Right cardiac atrium (tissue), 5 donors: ENCODE measurements around the gene DDX10. TPM values are rescaled to one million over a fixed set of nuclear protein-coding genes. Genes with fewer than 3 reads are reported as not detected.
A peak's percentile ranks its signal among the peaks of the same experiment; 100 is the strongest.

Experiments used
- ATAC-seq, 2 donors: fragments of 200-7000 bp; cut with Tn5 transposase; one replicate each; pipeline versions ENCODE4 v1.8.0 to v1.9.1; 2020; ENCODE audit warnings: moderate library complexity in 2 of 2, mild to moderate bottlenecking in 1 of 2
- DNase-seq, 3 donors: peaks; one replicate each; pipeline ENCODE4 v3.0.0-alpha.2; 2020
- H3K27ac ChIP-seq: one replicate; pipeline ENCODE4 v1.5.1; 2013; ENCODE audit warnings: mild to moderate bottlenecking, low read length, control low read depth, moderate library complexity
- H3K27me3 ChIP-seq: one replicate; pipeline ENCODE4 v1.6.1; 2013; ENCODE audit not compliant: control insufficient read depth, insufficient read depth
- H3K4me1 ChIP-seq: one replicate; pipeline ENCODE4 v1.6.1; 2013; ENCODE audit warnings: low read length; ENCODE audit not compliant: control insufficient read depth, insufficient read depth
- H3K4me3 ChIP-seq: one replicate; pipeline ENCODE4 v1.5.1; 2013; ENCODE audit warnings: low read length, control low read depth
- H3K9me3 ChIP-seq: one replicate; pipeline ENCODE4 v1.6.1; 2013; ENCODE audit warnings: low read length; ENCODE audit not compliant: control insufficient read depth
- WGBS: extraction: QIAGEN DNeasy Blood & Tissue Kit; methylation state at CpG from one replicate; pipeline ENCODE4 v1.1.7; 2013; 5-methylcytosine and 5-hydroxymethylcytosine counted together
- intact Hi-C, 4 donors: fragments of 100-400 bp; cut with DNase I; formaldehyde crosslinking; loops; one replicate each; pipeline versions ENCODE4 v1.11.0 to v1.14.0; 2022 to 2023
- polyA plus RNA-seq: library from polyadenylated mRNA; stranded (reverse); fragments of 200-250 nt; gene quantifications from one replicate; pipeline ENCODE4 v1.2.3, GENCODE V29; 2013
- total RNA-seq, 4 donors: library from RNA; stranded (reverse); fragmentation: NEBNext Ultra II Directional; extraction: Animal tissue kit (Norgen Biotek cat#: 25700); gene quantifications; one replicate each; pipeline ENCODE4 v1.2.1, GENCODE V29; 2021
- donor health status: healthy with polysubstance abuse.
- donor health status: DM: no; HTN: yes; CAD: no.
- donor health status: DM: no; HTN: no; CAD: no.
- donor health status: DM: no; HTN: yes; CAD: no; lungs with severe emphysema.
- donor health status: DM: yes; HTN: yes; CAD: no.

The DDX10 gene
- total and polyA plus RNA-seq, 5 donors: 13.2 to 20.2 (median 14.9) TPM

DNA sequence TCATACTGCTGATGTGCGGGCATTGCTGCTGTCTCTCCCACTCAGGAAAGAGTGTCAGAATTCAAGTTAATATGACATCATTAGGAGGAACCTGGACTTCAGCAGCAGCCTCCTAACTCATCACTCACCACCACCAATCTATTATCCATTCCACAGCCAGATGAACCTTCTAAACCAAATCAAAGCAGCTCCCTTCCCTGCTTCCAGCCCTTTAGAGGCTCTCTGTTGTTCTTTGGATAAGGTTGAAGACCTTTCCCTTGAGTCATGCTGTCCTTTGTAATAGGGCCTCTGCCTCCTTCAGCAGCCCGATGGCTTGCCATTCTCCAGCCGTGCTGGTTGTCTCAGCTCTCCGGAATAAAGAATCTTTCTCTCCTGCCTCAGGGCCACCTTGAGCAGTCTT, 301.3 kb downstream of the DDX10 start:
- no peaks in the 10 kb centered on the region for H3K27me3 ChIP-seq
- intact Hi-C loops: no loop called here
- ATAC-seq: no peak
- H3K4me1 ChIP-seq: no peaks in the 10 kb centered on the region
- WGBS: 90% methylated on average over 4 of the region's 4 CpGs
- no peak overlapping the region for H3K27ac ChIP-seq
- H3K9me3 ChIP-seq: no peaks in the 10 kb centered on the region
- no peak for DNase-seq
- no peak overlapping the region for H3K4me3 ChIP-seq

DNA sequence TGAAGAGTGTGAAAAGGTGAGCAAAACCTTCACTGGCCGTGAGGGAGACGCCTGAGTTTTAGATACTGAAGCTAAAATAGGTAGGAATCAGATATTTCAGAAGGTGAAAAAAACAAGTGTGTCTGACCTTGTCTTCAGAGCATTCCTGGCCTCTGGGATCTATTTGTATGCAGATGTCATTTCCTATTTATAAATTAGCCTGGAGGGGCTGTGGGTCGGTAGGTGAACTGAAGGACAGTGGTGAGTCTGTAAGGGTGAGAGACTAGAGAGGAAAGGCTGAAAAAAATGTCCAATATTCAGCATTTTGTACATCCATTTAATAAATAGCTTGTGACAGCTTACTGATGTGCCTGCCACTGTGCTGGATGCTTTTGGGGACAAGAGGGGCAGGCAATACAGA, 302.1 kb downstream of the DDX10 start:
- no peaks in the 10 kb centered on the region for H3K27me3 ChIP-seq
- no peak overlapping the region for H3K27ac ChIP-seq
- ATAC-seq (peak in 1 of 2 donors; percentile 53), DNase-seq (no peak)
- no peak overlapping the region for H3K4me3 ChIP-seq
- H3K9me3 ChIP-seq: no peaks in the 10 kb centered on the region
- H3K4me1 ChIP-seq: no peaks in the 10 kb centered on the region
- 31% methylated on average over 3 of the region's 3 CpGs for WGBS
- intact Hi-C loops: no loop called here

DNA sequence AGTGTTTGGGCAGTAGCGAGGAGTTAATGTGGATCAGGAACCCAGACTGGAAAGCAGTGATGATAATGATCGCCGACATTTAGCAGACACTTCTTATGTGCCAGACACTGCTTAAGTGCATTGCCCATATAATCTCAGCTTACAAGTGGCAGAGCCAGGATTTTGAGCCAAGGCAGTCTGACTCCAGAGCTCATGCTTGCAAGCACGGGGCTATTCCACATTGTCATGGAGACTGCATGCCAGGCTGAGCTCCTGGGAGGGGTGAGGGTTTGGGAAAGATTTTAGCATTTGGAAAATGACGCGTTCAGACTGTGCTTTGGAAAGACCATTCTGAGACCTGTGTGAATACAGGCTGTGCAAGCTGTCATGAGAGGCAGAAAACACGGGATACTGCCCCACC, 302.7 kb downstream of the DDX10 start:
- peak in 2 of 3 donors; percentile 24 to 65 for DNase-seq
- Histone ChIP-seq H3K4me1 (no peaks in the 10 kb centered on the region), H3K27ac (no peak overlapping the region), H3K27me3 (no peaks in the 10 kb centered on the region), H3K9me3 (no peaks in the 10 kb centered on the region), H3K4me3 (no peak overlapping the region)
- intact Hi-C loops: no loop called here
- 35% methylated on average over 7 of the region's 7 CpGs for WGBS
- ATAC-seq: peak; percentile 86 to 93

GRCh38 chr11:108970221-108970991, 305.5 kb downstream of the DDX10 start:
- intact Hi-C loops: no loop called here
- 89% methylated on average over 6 of the region's 6 CpGs for WGBS

GRCh38 chr11:108973402-108974162, 308.7 kb downstream of the DDX10 start:
- 74% methylated on average over 12 of the region's 12 CpGs for WGBS
- intact Hi-C loops: no loop called here

More at GRCh38 chr11:108970221-108970991, 305.5 kb downstream of the DDX10 start:
- no peaks in the 10 kb centered on the region for H3K4me1 ChIP-seq
- DNase-seq (no peak), ATAC-seq (no peak)
- H3K4me3 ChIP-seq: no peak overlapping the region
- no peaks in the 10 kb centered on the region for H3K27me3 ChIP-seq
- H3K9me3 ChIP-seq: no peaks in the 10 kb centered on the region
- H3K27ac ChIP-seq: no peak overlapping the region

GRCh38 chr11:108975026-108975425, 310.2 kb downstream of the DDX10 start:
- Histone ChIP-seq H3K4me3 (no peak overlapping the region), H3K27me3 (no peaks in the 10 kb centered on the region), H3K4me1 (no peaks in the 10 kb centered on the region), H3K27ac (no peak overlapping the region), H3K9me3 (no peaks in the 10 kb centered on the region)
- 60% methylated on average over 2 of the region's 2 CpGs for WGBS
- intact Hi-C loops: no loop called here
- DNase-seq: no peak
- no peak for ATAC-seq

More at GRCh38 chr11:108973402-108974162, 308.7 kb downstream of the DDX10 start:
- Histone ChIP-seq H3K27me3 (no peaks in the 10 kb centered on the region), H3K4me3 (no peak overlapping the region), H3K9me3 (no peaks in the 10 kb centered on the region), H3K4me1 (no peaks in the 10 kb centered on the region), H3K27ac (no peak overlapping the region)
- no peak for DNase-seq
- peak; percentile 38 to 66 for ATAC-seq

DNA sequence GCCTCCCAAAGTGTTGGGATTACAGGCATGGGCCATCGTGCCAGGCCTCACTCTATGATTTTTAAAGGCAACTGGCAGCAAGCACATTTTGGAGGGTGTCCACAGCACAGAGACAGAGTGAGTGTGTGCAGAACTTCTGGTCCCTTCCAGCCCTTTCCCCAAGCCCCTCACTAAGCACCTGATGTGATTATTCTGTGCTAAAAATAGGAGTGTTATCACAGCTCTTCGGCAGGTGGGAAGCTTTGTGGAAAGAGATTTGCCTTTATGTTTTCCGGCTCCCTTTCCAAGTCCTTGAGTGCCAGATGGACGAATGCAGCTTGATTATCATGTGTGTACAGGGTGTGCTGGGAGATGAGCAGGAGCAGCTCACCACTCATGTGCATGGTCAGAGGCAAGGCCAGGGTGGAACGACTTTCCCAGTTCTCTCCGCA, 310.8 kb downstream of the DDX10 start:
- no peaks in the 10 kb centered on the region for H3K27me3 ChIP-seq
- WGBS: 40% methylated on average over 6 of the region's 6 CpGs
- no peaks in the 10 kb centered on the region for H3K4me1 ChIP-seq
- intact Hi-C loops: no loop called here
- ATAC-seq (peak; percentile 84 to 93), DNase-seq (peak; percentile 18 to 71 (median 64))
- no peaks in the 10 kb centered on the region for H3K9me3 ChIP-seq
- H3K4me3 ChIP-seq: no peak overlapping the region
- H3K27ac ChIP-seq: peak overlapping the region; percentile 31

GRCh38 chr11:108983636-108984420, 319.0 kb downstream of the DDX10 start:
- intact Hi-C loops: no loop called here
- WGBS: 86% methylated on average over 6 of the region's 6 CpGs

DNA sequence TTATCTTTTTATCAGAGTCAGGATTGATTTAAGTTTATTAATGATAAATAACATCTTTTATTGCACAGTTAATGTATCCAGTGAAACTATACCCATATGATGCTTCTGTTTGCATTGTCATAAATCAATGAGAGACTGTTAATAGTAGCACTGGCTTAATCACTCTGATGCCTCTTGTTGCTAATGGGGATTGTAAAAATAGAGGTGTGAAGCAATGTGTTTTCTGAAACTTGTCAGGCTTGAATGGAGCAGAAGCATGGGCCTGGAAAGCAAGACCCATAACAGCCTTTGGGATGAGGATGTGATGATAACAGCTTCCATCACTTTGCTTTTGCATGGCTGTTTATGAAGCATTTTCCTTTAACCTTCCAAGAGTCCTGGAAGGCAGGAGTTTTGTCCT, 319.7 kb downstream of the DDX10 start:
- Histone ChIP-seq H3K4me1 (no peaks in the 10 kb centered on the region), H3K27me3 (no peaks in the 10 kb centered on the region), H3K27ac (no peak overlapping the region), H3K9me3 (no peaks in the 10 kb centered on the region), H3K4me3 (no peak overlapping the region)
- intact Hi-C loops: no loop called here
- DNase-seq (no peak), ATAC-seq (no peak)

More at GRCh38 chr11:108983636-108984420, 319.0 kb downstream of the DDX10 start:
- no peaks in the 10 kb centered on the region for H3K4me1 ChIP-seq
- no peak overlapping the region for H3K27ac ChIP-seq
- no peak overlapping the region for H3K4me3 ChIP-seq
- H3K27me3 ChIP-seq: no peaks in the 10 kb centered on the region
- ATAC-seq: no peak
- no peaks in the 10 kb centered on the region for H3K9me3 ChIP-seq
- no peak for DNase-seq

- intact Hi-C loops: no loop called here
- H3K4me1 ChIP-seq: no peaks in the 10 kb centered on the region
- DNase-seq (no peak), ATAC-seq (no peak)
- H3K4me3 ChIP-seq: no peak overlapping the region
- H3K27ac ChIP-seq: no peak overlapping the region
- WGBS: 42% methylated on average over 3 of the region's 3 CpGs
- H3K9me3 ChIP-seq: no peaks in the 10 kb centered on the region
- no peaks in the 10 kb centered on the region for H3K27me3 ChIP-seq
Measured at GRCh38 chr11:108985236-108985944, 320.5 kb downstream of the DDX10 start.
